Measurements from ENCODE around the gene EXOC3. TPM values are rescaled to one million over a fixed set of nuclear protein-coding genes. Genes with fewer than 3 reads are reported as not detected.
"Not testable (repeated sequence)": the region's sequence is repeated elsewhere in the genome, so short reads cannot be mapped to it uniquely, and the experiment has no call there.

The EXOC3 gene
- polyA plus RNA-seq, 1 experiment: 27.3 TPM

GRCh38 chr5:472656-473550 lies 29.9 kb downstream of the EXOC3 start:
- peak overlapping the region; percentile 70 for H3K4me3 ChIP-seq (ENCODE audit: low read depth, low read length)
- H3K27ac ChIP-seq (ENCODE audit: low read depth, low read length): no peak overlapping the region
- H3K27me3 ChIP-seq (ENCODE audit: control insufficient read depth, insufficient read depth, low read length): peaks cover 3% of the 10 kb centered on the region
- peak; percentile 24 for DNase-seq (ENCODE audit: low read depth, low spot score)
- POLR2A ChIA-PET: interaction anchor here (0.9 to 1.2 kb wide), 3 partner anchors 26 to 152 kb away, joined by 3 to 5 read pairs (median 3); partner anchors contain the start of gene AHRR
- H3K9me3 ChIP-seq (ENCODE audit: control insufficient read depth, insufficient read depth, low read length): no peaks in the 10 kb centered on the region; the same call in 1 of the 2 replicates
- no peak for TF ChIP-seq CTCF (IDR thresholded peaks at IDR 0.05; ENCODE audit: low read depth, low read length)
- CTCF ChIA-PET: interaction anchor here (0.8 to 1.2 kb wide), 2 partner anchors 26 to 156 kb away, joined by 4 read pairs; no protein-coding TSS in a partner anchor

GRCh38 chr5:473551-474192 lies 30.7 kb downstream of the EXOC3 start:
- Histone ChIP-seq H3K4me3 (ENCODE audit: low read depth, low read length) (peak overlapping the region; percentile 70), H3K27ac (ENCODE audit: low read depth, low read length) (no peak overlapping the region), H3K27me3 (ENCODE audit: control insufficient read depth, insufficient read depth, low read length) (peaks cover 3% of the 10 kb centered on the region), H3K9me3 (ENCODE audit: control insufficient read depth, insufficient read depth, low read length) (no peaks in the 10 kb centered on the region; the same call in 1 of the 2 replicates)
- DNase-seq (ENCODE audit: low read depth, low spot score): no peak
- POLR2A ChIA-PET: interaction anchor here (0.9 kb wide), 1 partner anchor 138 kb away, joined by 3 read pairs; no protein-coding TSS in a partner anchor
- TF ChIP-seq CTCF (IDR thresholded peaks at IDR 0.05; ENCODE audit: low read depth, low read length): no peak
- CTCF ChIA-PET: interaction anchor here (0.8 to 1.2 kb wide), 2 partner anchors 27 to 157 kb away, joined by 4 read pairs; no protein-coding TSS in a partner anchor

- DNase-seq (ENCODE audit: low read depth, low spot score); POLR2A ChIA-PET: not testable (repeated sequence)
- CTCF ChIA-PET: interaction anchor here (0.8 to 1.2 kb wide), 2 partner anchors 28 to 157 kb away, joined by 4 read pairs; no protein-coding TSS in a partner anchor
Measured at GRCh38 chr5:474232-474839, 31.4 kb downstream of the EXOC3 start.

GRCh38 chr5:474840-475661 lies 32.1 kb downstream of the EXOC3 start:
- DNase-seq (ENCODE audit: low read depth, low spot score): no peak
- Histone ChIP-seq H3K9me3 (ENCODE audit: control insufficient read depth, insufficient read depth, low read length) (no peaks in the 10 kb centered on the region; the same call in 1 of the 2 replicates), H3K4me3 (ENCODE audit: low read depth, low read length) (peak overlapping the region; percentile 51), H3K27me3 (ENCODE audit: control insufficient read depth, insufficient read depth, low read length) (peaks cover 3% of the 10 kb centered on the region), H3K27ac (ENCODE audit: low read depth, low read length) (no peak overlapping the region)
- CTCF ChIA-PET: no interaction called here
- no peak for TF ChIP-seq CTCF (IDR thresholded peaks at IDR 0.05; ENCODE audit: low read depth, low read length)
- POLR2A ChIA-PET: no interaction called here

More at GRCh38 chr5:474232-474839, 31.4 kb downstream of the EXOC3 start:
- H3K27me3 ChIP-seq (ENCODE audit: control insufficient read depth, insufficient read depth, low read length); H3K9me3 ChIP-seq (ENCODE audit: control insufficient read depth, insufficient read depth, low read length); H3K27ac ChIP-seq (ENCODE audit: low read depth, low read length): not testable (repeated sequence)
- H3K4me3 ChIP-seq (ENCODE audit: low read depth, low read length): peak overlapping the region; percentile 70

- no peak overlapping the region for H3K27ac ChIP-seq (ENCODE audit: low read depth, low read length)
- ChIA-PET POLR2A (no interaction called here), CTCF (no interaction called here)
- H3K9me3 ChIP-seq (ENCODE audit: control insufficient read depth, insufficient read depth, low read length): no peaks in the 10 kb centered on the region; the same call in 1 of the 2 replicates
- DNase-seq (ENCODE audit: low read depth, low spot score): no peak
- TF ChIP-seq CTCF (IDR thresholded peaks at IDR 0.05; ENCODE audit: low read depth, low read length): no peak
- peaks cover 3% of the 10 kb centered on the region for H3K27me3 ChIP-seq (ENCODE audit: control insufficient read depth, insufficient read depth, low read length)
- H3K4me3 ChIP-seq (ENCODE audit: low read depth, low read length): no peak overlapping the region
Measured at GRCh38 chr5:475704-476101, 32.7 kb downstream of the EXOC3 start.
